PC-9 (cell line): ENCODE results near the gene ACCS. TPM values are rescaled to one million over a fixed set of nuclear protein-coding genes. Genes with fewer than 3 reads are reported as not detected.
A peak's percentile ranks its signal among the peaks of the same experiment; 100 is the strongest.

Experiments used
- BruUV-seq: library from RNA; stranded (reverse); fragments of 400-500 nt; replicated peaks from 2 replicates; lab custom pipeline; 2021; lab: Mats Ljungman, UMichigan
- CTCF ChIA-PET: fragments of 300-600 bp; sonication (Branson Sonifier 250); formaldehyde crosslinking; loops from one replicate; lab custom pipeline; 2022; ENCODE audit warnings: antibody characterized with exemption; lab: Charles Lee
- POLR2A ChIA-PET: fragments of 300-600 bp; sonication (Branson Sonifier 250); formaldehyde crosslinking; loops from one replicate; lab custom pipeline; 2022; ENCODE audit warnings: antibody characterized with exemption; ENCODE audit not compliant: unreplicated experiment; lab: Charles Lee
- DNase-seq, 2 experiments: peaks; one replicate each; pipeline versions ENCODE4 v3.0.0 to v3.0.0-alpha.2; 2015 to 2022; ENCODE audit warnings: mixed read lengths in 1 of 2
- H2AFZ ChIP-seq: fragments of 200-600 bp; sonication (generic); 2 replicates; pipeline ENCODE4 v1.8.1; 2017; ENCODE audit warnings: antibody characterized with exemption
- H3F3A ChIP-seq: fragments of 200-600 bp; sonication (generic); 2 replicates; pipeline ENCODE4 v1.8.1; 2017; ENCODE audit warnings: antibody characterized with exemption, mild to moderate bottlenecking, low read depth; ENCODE audit not compliant: insufficient read depth
- H3K27ac ChIP-seq: fragments of 200-600 bp; sonication (generic); 2 replicates; pipeline ENCODE4 v1.6.1; 2016; ENCODE audit warnings: mixed run types
- H3K27me3 ChIP-seq: fragments of 200-600 bp; sonication (generic); 2 replicates; pipeline ENCODE4 v1.6.1; 2016; ENCODE audit warnings: low read depth, mixed run types; ENCODE audit not compliant: insufficient read depth
- H3K36me3 ChIP-seq: fragments of 200-600 bp; sonication (generic); 2 replicates; pipeline ENCODE4 v1.6.1; 2016; ENCODE audit warnings: low read depth, mixed run types
- H3K4me1 ChIP-seq: fragments of 200-600 bp; sonication (generic); replicated peaks from 2 replicates; pipeline ENCODE4 v1.6.1; 2016; ENCODE audit warnings: mixed run types; ENCODE audit not compliant: insufficient read depth
- H3K4me2 ChIP-seq: fragments of 200-600 bp; sonication (generic); 2 replicates; pipeline ENCODE4 v1.6.1; 2017; ENCODE audit warnings: mixed run types
- H3K4me3 ChIP-seq: fragments of 200-600 bp; sonication (generic); 2 replicates; pipeline ENCODE4 v1.6.1; 2016; ENCODE audit warnings: mixed run types
- H3K79me2 ChIP-seq: fragments of 200-600 bp; sonication (generic); 2 replicates; pipeline ENCODE4 v1.6.1; 2017; ENCODE audit warnings: low read depth, mixed run types
- H3K9me2 ChIP-seq: fragments of 200-600 bp; sonication (generic); 2 replicates; pipeline ENCODE4 v1.8.1; 2017; ENCODE audit warnings: mild to moderate bottlenecking; ENCODE audit not compliant: insufficient read depth
- H3K9me3 ChIP-seq: fragments of 200-600 bp; sonication (generic); 2 replicates; pipeline ENCODE4 v1.8.1; 2016; ENCODE audit warnings: low read depth; ENCODE audit not compliant: insufficient read depth
- H4K20me1 ChIP-seq: fragments of 200-600 bp; sonication (generic); 2 replicates; pipeline ENCODE4 v1.8.1; 2017; ENCODE audit not compliant: insufficient read depth
- CTCF ChIP-seq: fragments of 200-600 bp; sonication (generic); conservative IDR thresholded peaks from 2 replicates; pipeline ENCODE4 v1.6.1; 2017; ENCODE audit warnings: mixed run types, antibody characterized with exemption, mild to moderate bottlenecking, moderate library complexity
- EZH2 ChIP-seq: fragments of 200-600 bp; sonication (generic); IDR thresholded peaks from 2 replicates; pipeline ENCODE4 v1.8.0; 2017; ENCODE audit warnings: antibody characterized with exemption, low read depth
- intact Hi-C: fragments of 100-400 bp; cut with micrococcal nuclease; formaldehyde crosslinking; loops from one replicate; pipeline ENCODE4 v1.10.0; 2022; ENCODE audit not compliant: unreplicated experiment
- total RNA-seq: library from RNA; stranded (reverse); gene quantifications from 2 replicates; pipeline ENCODE4 v1.2.3, GENCODE V29; 2021

ACCS gene
- total RNA-seq, 1 experiment from 2014 or later: 44.6 TPM

GRCh38 chr11:44036811-44037657 lies 29.0 kb upstream of the ACCS start:
- no peaks in the 10 kb centered on the region for H3K36me3 ChIP-seq
- no peaks in the 10 kb centered on the region for H3K4me1 ChIP-seq
- H3F3A ChIP-seq: no peaks in the 10 kb centered on the region
- POLR2A ChIA-PET: no interaction called here
- H3K4me2 ChIP-seq: no peak overlapping the region
- no peaks in the 10 kb centered on the region for H4K20me1 ChIP-seq
- H3K4me3 ChIP-seq: no peak overlapping the region
- peaks cover 38% of the 10 kb centered on the region for H3K27me3 ChIP-seq
- no peaks in the 10 kb centered on the region for H3K9me3 ChIP-seq
- H2AFZ ChIP-seq: no peak overlapping the region
- no peak for TF ChIP-seq EZH2
- TF ChIP-seq CTCF: peak; percentile 82
- peak; percentile 42 to 44 for DNase-seq
- no peak overlapping the region for H3K27ac ChIP-seq
- no peaks in the 10 kb centered on the region for H3K9me2 ChIP-seq
- CTCF ChIA-PET: interaction anchor here (0.6 to 0.7 kb wide), 3 partner anchors 129 to 854 kb away, joined by 3 to 5 read pairs (median 5); no protein-coding TSS in a partner anchor
- H3K79me2 ChIP-seq: no peaks in the 10 kb centered on the region
- BruUV-seq: no TSS peak
- intact Hi-C loops: loop anchor here (1.0 kb wide), 1 partner anchor 147 kb away; no protein-coding TSS in a partner anchor

GRCh38 chr11:44037658-44037998 lies 28.4 kb upstream of the ACCS start:
- H4K20me1 ChIP-seq: no peaks in the 10 kb centered on the region
- intact Hi-C loops: loop anchor here (1.0 kb wide), 1 partner anchor 147 kb away; no protein-coding TSS in a partner anchor
- H3K27ac ChIP-seq: no peak overlapping the region
- H2AFZ ChIP-seq: no peak overlapping the region
- peaks cover 32% of the 10 kb centered on the region for H3K27me3 ChIP-seq
- CTCF ChIA-PET: no interaction called here
- TF ChIP-seq EZH2 (no peak), CTCF (no peak)
- no peaks in the 10 kb centered on the region for H3K79me2 ChIP-seq
- H3K36me3 ChIP-seq: no peaks in the 10 kb centered on the region
- BruUV-seq: no TSS peak
- no peak overlapping the region for H3K4me3 ChIP-seq
- no peak overlapping the region for H3K4me2 ChIP-seq
- DNase-seq: no peak
- no peaks in the 10 kb centered on the region for H3K9me3 ChIP-seq
- no peaks in the 10 kb centered on the region for H3F3A ChIP-seq
- POLR2A ChIA-PET: no interaction called here
- H3K9me2 ChIP-seq: no peaks in the 10 kb centered on the region
- no peaks in the 10 kb centered on the region for H3K4me1 ChIP-seq

- no peak for TF ChIP-seq EZH2
- intact Hi-C loops: no loop called here
- H3K4me3 ChIP-seq: no peak overlapping the region
- no peak overlapping the region for H3K27ac ChIP-seq
- H3K27me3 ChIP-seq: peaks cover 27% of the 10 kb centered on the region
- H3K9me2 ChIP-seq: no peaks in the 10 kb centered on the region
- no peaks in the 10 kb centered on the region for H4K20me1 ChIP-seq
- DNase-seq: no peak
- H3F3A ChIP-seq: no peaks in the 10 kb centered on the region
- no peaks in the 10 kb centered on the region for H3K9me3 ChIP-seq
- no peak overlapping the region for H2AFZ ChIP-seq
- H3K4me1 ChIP-seq: no peaks in the 10 kb centered on the region
- H3K79me2 ChIP-seq: no peaks in the 10 kb centered on the region
- no TSS peak for BruUV-seq
- H3K36me3 ChIP-seq: no peaks in the 10 kb centered on the region
- POLR2A ChIA-PET: no interaction called here
- CTCF ChIA-PET: no interaction called here
- no peak overlapping the region for H3K4me2 ChIP-seq
These were observed 22.9 kb upstream of the ACCS start for GRCh38 chr11:44043157-44043556.
